ENCODE measurements around the gene KCNA10. TPM values are rescaled to one million over a fixed set of nuclear protein-coding genes. Genes with fewer than 3 reads are reported as not detected.

The KCNA10 gene
- total RNA-seq, 6 experiments from 2014 or later, result not detected

GRCh38 chr1:110489406-110489805 lies 29.6 kb downstream of the KCNA10 start:
- Histone ChIP-seq H3K9me3 (no peaks in the 10 kb centered on the region), H3K4me3 (no peak overlapping the region), H3K27me3 (no peaks in the 10 kb centered on the region), H3K4me1 (no peaks in the 10 kb centered on the region), H3K27ac (no peak overlapping the region), H3K36me3 (no peaks in the 10 kb centered on the region)
- intact Hi-C loops (cut with DNase I), result no loop called here
- ATAC-seq, result no peak
- TF ChIP-seq, protein P1, sequence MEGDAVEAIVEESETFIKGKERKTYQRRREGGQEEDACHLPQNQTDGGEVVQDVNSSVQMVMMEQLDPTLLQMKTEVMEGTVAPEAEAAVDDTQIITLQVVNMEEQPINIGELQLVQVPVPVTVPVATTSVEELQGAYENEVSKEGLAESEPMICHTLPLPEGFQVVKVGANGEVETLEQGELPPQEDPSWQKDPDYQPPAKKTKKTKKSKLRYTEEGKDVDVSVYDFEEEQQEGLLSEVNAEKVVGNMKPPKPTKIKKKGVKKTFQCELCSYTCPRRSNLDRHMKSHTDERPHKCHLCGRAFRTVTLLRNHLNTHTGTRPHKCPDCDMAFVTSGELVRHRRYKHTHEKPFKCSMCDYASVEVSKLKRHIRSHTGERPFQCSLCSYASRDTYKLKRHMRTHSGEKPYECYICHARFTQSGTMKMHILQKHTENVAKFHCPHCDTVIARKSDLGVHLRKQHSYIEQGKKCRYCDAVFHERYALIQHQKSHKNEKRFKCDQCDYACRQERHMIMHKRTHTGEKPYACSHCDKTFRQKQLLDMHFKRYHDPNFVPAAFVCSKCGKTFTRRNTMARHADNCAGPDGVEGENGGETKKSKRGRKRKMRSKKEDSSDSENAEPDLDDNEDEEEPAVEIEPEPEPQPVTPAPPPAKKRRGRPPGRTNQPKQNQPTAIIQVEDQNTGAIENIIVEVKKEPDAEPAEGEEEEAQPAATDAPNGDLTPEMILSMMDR (IDR thresholded peaks at IDR 0.05), result no peak
- TF ChIP-seq POLR2A (IDR thresholded peaks at IDR 0.05), result no peak
- DNase-seq, result no peak
- 100% methylated on average over 1 of the region's 15 CpGs for WGBS (ENCODE audit: insufficient coverage, low coverage, low lambda C conversion rate, missing lambda C conversion rate)

- intact Hi-C loops (cut with DNase I), result no loop called here
- Histone ChIP-seq H3K9me3 (no peaks in the 10 kb centered on the region), H3K27me3 (no peaks in the 10 kb centered on the region), H3K27ac (no peak overlapping the region), H3K36me3 (no peaks in the 10 kb centered on the region), H3K4me1 (no peaks in the 10 kb centered on the region), H3K4me3 (no peak overlapping the region)
- ATAC-seq, result no peak
- WGBS (ENCODE audit: insufficient coverage, low coverage, low lambda C conversion rate, missing lambda C conversion rate), result 44% methylated on average over 2 of the region's 3 CpGs
- no peak for TF ChIP-seq POLR2A (IDR thresholded peaks at IDR 0.05)
- TF ChIP-seq, protein P1 (IDR thresholded peaks at IDR 0.05), result no peak
- DNase-seq, result no peak
These were observed 30.1 kb downstream of the KCNA10 start for GRCh38 chr1:110488867-110489266.

GRCh38 chr1:110488161-110488560 lies 30.8 kb downstream of the KCNA10 start:
- H3K4me3 ChIP-seq, result no peak overlapping the region
- DNase-seq, result no peak
- intact Hi-C loops (cut with DNase I), result no loop called here
- no peaks in the 10 kb centered on the region for H3K36me3 ChIP-seq
- no peaks in the 10 kb centered on the region for H3K27me3 ChIP-seq
- H3K9me3 ChIP-seq, result no peaks in the 10 kb centered on the region
- H3K4me1 ChIP-seq, result no peaks in the 10 kb centered on the region
- 50% methylated on average over 1 of the region's 12 CpGs for WGBS (ENCODE audit: insufficient coverage, low coverage, low lambda C conversion rate, missing lambda C conversion rate)
- no peak for ATAC-seq
- no peak overlapping the region for H3K27ac ChIP-seq
- TF ChIP-seq, protein P1 (IDR thresholded peaks at IDR 0.05), result no peak
- TF ChIP-seq POLR2A (IDR thresholded peaks at IDR 0.05), result no peak

- ATAC-seq, result no peak
- Histone ChIP-seq H3K27ac (no peak overlapping the region), H3K36me3 (no peaks in the 10 kb centered on the region), H3K9me3 (no peaks in the 10 kb centered on the region), H3K27me3 (no peaks in the 10 kb centered on the region), H3K4me3 (no peak overlapping the region), H3K4me1 (no peaks in the 10 kb centered on the region)
- no peak for TF ChIP-seq POLR2A (IDR thresholded peaks at IDR 0.05)
- TF ChIP-seq, protein P1 (IDR thresholded peaks at IDR 0.05), result no peak
- intact Hi-C loops (cut with DNase I), result no loop called here
- no peak for DNase-seq
- WGBS (ENCODE audit: insufficient coverage, low coverage, low lambda C conversion rate, missing lambda C conversion rate), result 41% methylated on average over 7 of the region's 8 CpGs
These were observed 31.2 kb downstream of the KCNA10 start for GRCh38 chr1:110487726-110488125.

GRCh38 chr1:110485725-110486124 lies 33.2 kb downstream of the KCNA10 start:
- Histone ChIP-seq H3K9me3 (no peaks in the 10 kb centered on the region), H3K36me3 (no peaks in the 10 kb centered on the region), H3K4me3 (no peak overlapping the region), H3K27ac (no peak overlapping the region), H3K4me1 (no peaks in the 10 kb centered on the region), H3K27me3 (no peaks in the 10 kb centered on the region)
- intact Hi-C loops (cut with DNase I), result no loop called here
- no peak for ATAC-seq
- TF ChIP-seq POLR2A (IDR thresholded peaks at IDR 0.05), result no peak
- TF ChIP-seq, protein P1 (IDR thresholded peaks at IDR 0.05), result no peak
- no peak for DNase-seq
- WGBS (ENCODE audit: insufficient coverage, low coverage, low lambda C conversion rate, missing lambda C conversion rate), result 56% methylated on average over 2 of the region's 2 CpGs

All from right lobe of liver (tissue), 6 donors.